Endothelial cell of umbilical vein (primary cell): Measurements from ENCODE around the gene OCA2. TPM values are rescaled to one million over a fixed set of nuclear protein-coding genes. Genes with fewer than 3 reads are reported as not detected.

ENCODE experiments used
- BruUV-seq: library from RNA; stranded (reverse); fragments of 400-500 nt; replicated peaks from 2 replicates; lab custom pipeline; 2021; lab: Mats Ljungman, UMichigan
- CTCF ChIA-PET: fragments of 300-600, 350-600 bp; sonication (Branson Sonifier 250); formaldehyde crosslinking; loops from one replicate; lab custom pipeline; 2021; ENCODE audit warnings: antibody characterized with exemption, inconsistent platforms; lab: Charles Lee
- POLR2A ChIA-PET: fragments of 300-600, 350-600 bp; sonication (Branson Sonifier 250); formaldehyde crosslinking; loops from one replicate; lab custom pipeline; 2021; ENCODE audit warnings: antibody characterized with exemption, inconsistent platforms; lab: Charles Lee
- DNase-seq: peaks from one replicate; pipeline ENCODE4 v3.0.0-alpha.2; 2011; ENCODE audit warnings: low read depth, low spot score
- FAIRE-seq: peaks from 2 replicates; lab custom pipeline; 2011; peaks lifted over from hg19 to GRCh38; lab: Jason Lieb, UNC
- H2AFZ ChIP-seq: 2 replicates; pipeline ENCODE4 v1.6.0; 2012; ENCODE audit warnings: low read depth, low read length, control low read depth, inconsistent platforms
- H3K27ac ChIP-seq: 2 replicates; pipeline ENCODE4 v1.5.1; 2011; ENCODE audit warnings: low read depth, mild to moderate bottlenecking, control low read depth, low read length, moderate library complexity; ENCODE audit not compliant: insufficient read depth
- H3K27me3 ChIP-seq, 2 experiments: 2 replicates each; pipeline versions ENCODE4 v1.6.0 to v1.6.1; 2011; ENCODE audit warnings: low read length in 2 of 2, mixed read lengths in 1 of 2; ENCODE audit not compliant: control insufficient read depth in 2 of 2, insufficient read depth in 2 of 2
- H3K36me3 ChIP-seq, 2 experiments: 2 replicates in 1 of 2; 3 replicates in 1 of 2; pipeline ENCODE4 v1.5.1; 2011; ENCODE audit warnings: low read length in 2 of 2, mild to moderate bottlenecking in 1 of 2, moderate library complexity in 1 of 2; ENCODE audit not compliant: control insufficient read depth in 2 of 2, insufficient read depth in 2 of 2; ENCODE audit errors: extremely low read depth in 1 of 2
- H3K4me1 ChIP-seq: 3 replicates; pipeline ENCODE4 v1.5.1; 2011; ENCODE audit warnings: mild to moderate bottlenecking, low read length; ENCODE audit not compliant: control insufficient read depth, insufficient read depth; ENCODE audit errors: extremely low read depth
- H3K4me2 ChIP-seq: 2 replicates; pipeline ENCODE4 v1.6.1; 2011; ENCODE audit warnings: low read length, control low read depth, mixed read lengths; ENCODE audit not compliant: insufficient read depth
- H3K4me3 ChIP-seq, 3 experiments: fragments of 200-600 bp in 1 of 3; sonication (generic), shearing (Covaris generic) in 1 of 3; replicated peaks in 1 of 3; 2 replicates each; pipeline ENCODE4 v1.5.1; 2011 to 2016; ENCODE audit warnings: control low read depth in 3 of 3, low read length in 3 of 3, mild to moderate bottlenecking in 2 of 3, inconsistent platforms in 1 of 3, low read depth in 1 of 3, moderate library complexity in 1 of 3; ENCODE audit not compliant: insufficient read depth in 1 of 3
- H3K79me2 ChIP-seq: 2 replicates; pipeline ENCODE4 v1.6.0; 2012; ENCODE audit warnings: low read length, inconsistent platforms; ENCODE audit not compliant: control insufficient read depth, insufficient read depth
- H3K9ac ChIP-seq: replicated peaks from 2 replicates; pipeline ENCODE3; 2011; ENCODE audit warnings: low read length, control low read depth; ENCODE audit not compliant: insufficient read depth; ENCODE audit errors: extremely low read depth
- H3K9me1 ChIP-seq: replicated peaks from 3 replicates; pipeline ENCODE4 v1.6.0; 2011; ENCODE audit warnings: mild to moderate bottlenecking, low read length; ENCODE audit not compliant: control insufficient read depth, insufficient read depth; ENCODE audit errors: extremely low read depth
- H3K9me3 ChIP-seq: replicated peaks from 2 replicates; pipeline ENCODE4 v1.5.1; 2012; ENCODE audit warnings: low read length, inconsistent platforms; ENCODE audit not compliant: control insufficient read depth, insufficient read depth
- H4K20me1 ChIP-seq: replicated peaks from 2 replicates; pipeline ENCODE3; 2011; ENCODE audit warnings: mild to moderate bottlenecking, low read length; ENCODE audit not compliant: control insufficient read depth, insufficient read depth; ENCODE audit errors: extremely low read depth
- EZH2 ChIP-seq: IDR thresholded peaks from 2 replicates; pipeline ENCODE4 v1.6.1; 2012; ENCODE audit warnings: borderline replicate concordance, low read depth, mild to moderate bottlenecking, moderate library complexity, low read length, inconsistent platforms; ENCODE audit not compliant: severe bottlenecking
- FOS ChIP-seq: IDR thresholded peaks from 2 replicates; pipeline ENCODE4 v1.6.1; 2011; ENCODE audit warnings: mild to moderate bottlenecking, low read length, moderate library complexity, borderline replicate concordance; ENCODE audit not compliant: insufficient read depth
- GATA2 ChIP-seq: IDR thresholded peaks from 2 replicates; pipeline ENCODE4 v1.7.0; 2011; ENCODE audit warnings: low read depth, mild to moderate bottlenecking, moderate library complexity, mixed read lengths, low read length; ENCODE audit not compliant: insufficient read length, insufficient read depth
- JUN ChIP-seq: IDR thresholded peaks from 2 replicates; pipeline ENCODE4 v1.6.1; 2011; ENCODE audit warnings: borderline replicate concordance, low read depth; ENCODE audit not compliant: insufficient read length, insufficient read depth
- MYC ChIP-seq: IDR thresholded peaks from one replicate; pipeline ENCODE4 v1.6.1; 2011; ENCODE audit warnings: mild to moderate bottlenecking, low read depth, low read length
- POLR2A ChIP-seq: IDR thresholded peaks from 2 replicates; pipeline ENCODE4 v1.6.1; 2012; ENCODE audit warnings: low read depth, mild to moderate bottlenecking, control low read depth, low read length
- POLR2AphosphoS5 ChIP-seq: IDR thresholded peaks from 2 replicates; pipeline ENCODE4 v1.6.1; 2012; ENCODE audit warnings: low read depth, mild to moderate bottlenecking, control low read depth, low read length, moderate library complexity; ENCODE audit not compliant: insufficient read depth
- dilution Hi-C: fragments of 300-500 bp; cut with MboI; formaldehyde crosslinking; loops from one replicate; pipeline ENCODE4 v1.15.0; 2019; ENCODE audit warnings: low sequenced_read_pairs; ENCODE audit not compliant: extremely low pct_ligation_motif_present
- intact Hi-C: fragments of 100-400 bp; cut with micrococcal nuclease; formaldehyde crosslinking; loops from one replicate; pipeline ENCODE4 v1.10.0; 2022
- polyA plus RNA-seq, 4 experiments: library from polyadenylated mRNA; depleted of rRNA in 3 of 4; stranded (reverse) in 3 of 4; unstranded in 1 of 4; fragments of >200 nt; gene quantifications; 2 replicates each; pipeline versions ENCODE4 v1.2.1 to v1.2.3, GENCODE V29; 2011 to 2012; ENCODE audit warnings: missing spikeins in 1 of 4
- total RNA-seq: library from RNA; stranded (reverse); gene quantifications from 2 replicates; pipeline ENCODE4 v1.2.3, GENCODE V29; 2021
- TF ChIP-seq, protein P1 (sequence below), 2 donors: IDR thresholded peaks; 1 replicate in 1 of 2; 2 replicates in 1 of 2; pipeline ENCODE4 v1.5.1; 2011; ENCODE audit warnings: low read length in 2 of 2, mild to moderate bottlenecking in 2 of 2, moderate library complexity in 2 of 2, control low read depth in 1 of 2, inconsistent platforms in 1 of 2, low read depth in 1 of 2; ENCODE audit not compliant: insufficient read depth in 1 of 2; ENCODE audit errors: extremely low read depth in 1 of 2
- TF ChIP-seq, protein P2 (sequence below): IDR thresholded peaks from 2 replicates; pipeline ENCODE4 v1.6.1; 2011; ENCODE audit not compliant: insufficient read depth, insufficient read length

The OCA2 gene
- total and polyA plus RNA-seq, 2 donors (not counting 3 experiments of a cell fraction or from before 2014, with no cell fraction given): not detected

- Histone ChIP-seq H3K36me3 (no peaks in the 10 kb centered on the region), H2AFZ (no peak overlapping the region), H3K79me2 (no peaks in the 10 kb centered on the region), H3K27me3 (no peaks in the 10 kb centered on the region), H3K27ac (no peak overlapping the region), H3K4me2 (no peak overlapping the region), H4K20me1 (no peaks in the 10 kb centered on the region), H3K9me3 (no peaks in the 10 kb centered on the region), H3K4me3 (no peak overlapping the region), H3K4me1 (no peaks in the 10 kb centered on the region), H3K9ac (no peak overlapping the region), H3K9me1 (no peaks in the 10 kb centered on the region)
- intact Hi-C loops (no loop called here), dilution Hi-C loops (no loop called here)
- DNase-seq (no peak), FAIRE-seq (no peak)
- no TSS peak for BruUV-seq
- TF ChIP-seq EZH2: no peak
- no peak for TF ChIP-seq POLR2A
- TF ChIP-seq, protein P1, sequence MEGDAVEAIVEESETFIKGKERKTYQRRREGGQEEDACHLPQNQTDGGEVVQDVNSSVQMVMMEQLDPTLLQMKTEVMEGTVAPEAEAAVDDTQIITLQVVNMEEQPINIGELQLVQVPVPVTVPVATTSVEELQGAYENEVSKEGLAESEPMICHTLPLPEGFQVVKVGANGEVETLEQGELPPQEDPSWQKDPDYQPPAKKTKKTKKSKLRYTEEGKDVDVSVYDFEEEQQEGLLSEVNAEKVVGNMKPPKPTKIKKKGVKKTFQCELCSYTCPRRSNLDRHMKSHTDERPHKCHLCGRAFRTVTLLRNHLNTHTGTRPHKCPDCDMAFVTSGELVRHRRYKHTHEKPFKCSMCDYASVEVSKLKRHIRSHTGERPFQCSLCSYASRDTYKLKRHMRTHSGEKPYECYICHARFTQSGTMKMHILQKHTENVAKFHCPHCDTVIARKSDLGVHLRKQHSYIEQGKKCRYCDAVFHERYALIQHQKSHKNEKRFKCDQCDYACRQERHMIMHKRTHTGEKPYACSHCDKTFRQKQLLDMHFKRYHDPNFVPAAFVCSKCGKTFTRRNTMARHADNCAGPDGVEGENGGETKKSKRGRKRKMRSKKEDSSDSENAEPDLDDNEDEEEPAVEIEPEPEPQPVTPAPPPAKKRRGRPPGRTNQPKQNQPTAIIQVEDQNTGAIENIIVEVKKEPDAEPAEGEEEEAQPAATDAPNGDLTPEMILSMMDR (IDR thresholded peaks at IDR 0.05; ENCODE audit: extremely low read depth in 1 of 2, insufficient read depth in 1 of 2, low read depth in 1 of 2, low read length in 2 of 2): no peak
- no peak for TF ChIP-seq MYC
- TF ChIP-seq GATA2: no peak
- TF ChIP-seq, protein P2, sequence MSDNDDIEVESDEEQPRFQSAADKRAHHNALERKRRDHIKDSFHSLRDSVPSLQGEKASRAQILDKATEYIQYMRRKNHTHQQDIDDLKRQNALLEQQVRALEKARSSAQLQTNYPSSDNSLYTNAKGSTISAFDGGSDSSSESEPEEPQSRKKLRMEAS: no peak
- TF ChIP-seq POLR2AphosphoS5: no peak
- no peak for TF ChIP-seq JUN
- TF ChIP-seq FOS: no peak
- CTCF ChIA-PET: no interaction called here
- POLR2A ChIA-PET: no interaction called here
Observed at GRCh38 chr15:27977696-27978095, 121.4 kb downstream of the OCA2 start.
